GM13977 (cell line): ENCODE results near the gene ERCC2.

ENCODE experiments used
- DNase-seq: peaks from one replicate; pipeline ENCODE4 v3.0.0; 2012; ENCODE audit warnings: low spot score
- in situ Hi-C: fragments of 300-500 bp; cut with MboI; formaldehyde crosslinking; loops from one replicate; pipeline ENCODE4 v1.12.0; 2022; ENCODE audit warnings: low sequenced_read_pairs, low pct_unique_long_range_greater_than_20kb, mixed read lengths, inconsistent platforms; ENCODE audit not compliant: unreplicated experiment
- TF ChIP-seq, protein P1 (sequence below): IDR thresholded peaks from 2 replicates; pipeline ENCODE4 v1.5.1; 2012; ENCODE audit warnings: mild to moderate bottlenecking, control low read depth; ENCODE audit not compliant: insufficient read depth; ENCODE audit errors: extremely low read depth, missing control alignments

The ERCC2 gene

DNA sequence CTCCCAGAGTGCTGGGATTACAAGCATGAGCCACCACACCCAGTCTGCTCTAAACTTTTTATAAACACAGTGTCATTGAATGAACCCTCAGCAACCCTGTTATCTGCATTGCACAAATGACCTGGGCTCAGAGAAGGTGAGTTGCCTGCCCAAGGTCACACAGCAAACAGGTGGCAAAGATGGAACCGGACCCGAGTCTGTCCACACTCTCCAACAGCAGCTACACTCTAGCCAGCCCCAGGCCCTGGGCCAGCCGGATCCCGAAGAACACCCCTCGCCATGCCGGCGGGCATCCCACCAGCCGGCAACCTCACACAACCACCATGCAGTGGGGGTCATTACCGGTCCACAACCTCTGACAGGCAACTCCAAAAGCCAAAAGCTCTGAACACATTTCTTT is 14.5 kb downstream of the ERCC2 start:
- no peak for DNase-seq
- TF ChIP-seq, protein P1, sequence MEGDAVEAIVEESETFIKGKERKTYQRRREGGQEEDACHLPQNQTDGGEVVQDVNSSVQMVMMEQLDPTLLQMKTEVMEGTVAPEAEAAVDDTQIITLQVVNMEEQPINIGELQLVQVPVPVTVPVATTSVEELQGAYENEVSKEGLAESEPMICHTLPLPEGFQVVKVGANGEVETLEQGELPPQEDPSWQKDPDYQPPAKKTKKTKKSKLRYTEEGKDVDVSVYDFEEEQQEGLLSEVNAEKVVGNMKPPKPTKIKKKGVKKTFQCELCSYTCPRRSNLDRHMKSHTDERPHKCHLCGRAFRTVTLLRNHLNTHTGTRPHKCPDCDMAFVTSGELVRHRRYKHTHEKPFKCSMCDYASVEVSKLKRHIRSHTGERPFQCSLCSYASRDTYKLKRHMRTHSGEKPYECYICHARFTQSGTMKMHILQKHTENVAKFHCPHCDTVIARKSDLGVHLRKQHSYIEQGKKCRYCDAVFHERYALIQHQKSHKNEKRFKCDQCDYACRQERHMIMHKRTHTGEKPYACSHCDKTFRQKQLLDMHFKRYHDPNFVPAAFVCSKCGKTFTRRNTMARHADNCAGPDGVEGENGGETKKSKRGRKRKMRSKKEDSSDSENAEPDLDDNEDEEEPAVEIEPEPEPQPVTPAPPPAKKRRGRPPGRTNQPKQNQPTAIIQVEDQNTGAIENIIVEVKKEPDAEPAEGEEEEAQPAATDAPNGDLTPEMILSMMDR, result no peak
- in situ Hi-C loops, result no loop called here

DNA sequence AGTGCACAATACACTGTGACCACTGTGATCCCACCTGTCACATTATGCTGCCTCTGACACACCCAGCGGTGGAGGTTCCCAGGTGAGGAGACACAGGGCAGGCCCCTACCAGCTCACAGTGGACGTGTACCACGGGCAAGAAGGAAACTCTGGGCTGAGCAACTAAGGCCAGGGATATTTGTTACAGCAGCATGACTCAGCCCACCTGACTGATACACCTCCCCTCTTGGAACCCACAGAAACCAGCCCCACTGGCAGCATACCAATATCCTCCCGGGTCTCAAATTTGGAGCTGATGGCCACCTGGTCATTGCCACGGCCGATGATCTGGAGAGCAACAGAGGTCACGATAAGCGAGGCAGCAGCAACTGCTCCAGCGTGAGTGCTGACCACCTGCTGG is 15.0 kb downstream of the ERCC2 start:
- in situ Hi-C loops, result no loop called here
- no peak for DNase-seq
- TF ChIP-seq, protein P1, result no peak

DNA sequence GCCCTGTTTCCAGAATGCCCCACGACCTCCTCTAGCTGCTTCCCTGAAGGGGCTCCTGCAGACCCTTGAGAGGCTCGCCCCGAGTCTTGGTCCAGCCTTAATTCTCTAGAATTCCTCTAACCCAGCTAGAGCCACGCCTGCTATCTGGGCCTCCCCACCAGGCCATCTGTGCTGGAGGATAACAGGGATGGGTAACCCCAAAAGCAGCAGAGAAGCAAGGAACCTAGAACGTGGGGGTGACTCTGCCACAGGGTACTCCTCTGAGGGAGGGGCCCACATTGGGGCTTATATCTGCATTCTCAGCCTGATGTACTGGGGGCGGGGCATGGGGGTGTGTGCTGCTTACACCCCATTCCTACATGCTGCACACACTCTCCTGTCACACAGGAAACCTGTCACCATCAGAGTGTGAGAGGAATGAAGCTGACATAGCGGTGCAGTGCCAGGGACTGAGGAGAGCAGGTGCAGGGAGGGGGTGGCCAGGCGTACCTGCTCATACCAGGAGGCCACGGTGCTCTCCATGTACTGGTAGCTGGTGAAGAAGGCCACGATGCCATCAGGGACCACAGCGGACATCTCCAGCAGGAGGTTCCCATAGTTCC is 16.0 kb downstream of the ERCC2 start:
- in situ Hi-C loops, result no loop called here
- TF ChIP-seq, protein P1, result no peak
- DNase-seq, result no peak

DNA sequence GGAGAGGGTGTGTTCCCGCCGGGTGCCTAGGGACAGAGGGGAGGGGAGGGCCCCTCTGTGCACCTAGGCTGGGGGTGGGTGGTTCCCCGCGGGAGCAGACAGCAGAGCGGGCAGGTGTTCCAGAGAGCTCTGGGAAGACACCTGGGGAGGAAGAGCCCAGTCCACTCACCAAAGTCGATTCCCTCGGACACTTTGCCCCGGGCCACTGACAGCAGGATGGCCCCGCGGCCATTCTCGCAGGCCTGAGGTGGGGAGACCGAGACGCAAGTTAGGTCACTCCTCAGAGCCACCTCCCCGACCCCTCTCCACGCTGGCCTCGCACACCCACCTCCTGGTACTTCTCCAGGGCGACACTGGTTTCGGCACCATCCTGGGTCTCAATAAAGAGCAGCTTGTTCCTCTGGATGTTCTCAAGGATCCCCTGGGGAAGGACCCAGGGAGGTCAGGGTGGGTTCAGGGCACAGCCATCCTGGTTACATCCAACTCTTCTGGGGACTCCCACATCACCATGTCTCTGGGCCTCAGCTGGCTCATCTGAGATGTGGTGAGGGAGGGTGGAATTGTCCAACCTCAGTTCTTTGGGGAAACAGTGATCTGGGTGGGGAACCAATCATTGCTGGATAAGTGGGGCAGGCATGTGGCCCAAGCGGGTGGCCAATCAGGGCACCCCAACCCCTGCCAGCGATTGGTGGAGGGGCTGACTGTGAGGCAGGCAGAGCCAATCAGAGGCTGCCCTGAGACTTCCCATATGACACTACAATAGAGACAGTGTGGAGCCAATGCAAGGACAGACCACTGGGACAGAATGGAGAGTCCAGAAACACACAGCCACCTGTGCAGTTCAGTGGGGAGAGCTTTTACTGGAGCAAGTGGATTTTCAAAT is 17.2 kb downstream of the ERCC2 start:
- TF ChIP-seq, protein P1, result no peak
- in situ Hi-C loops, result no loop called here

DNA sequence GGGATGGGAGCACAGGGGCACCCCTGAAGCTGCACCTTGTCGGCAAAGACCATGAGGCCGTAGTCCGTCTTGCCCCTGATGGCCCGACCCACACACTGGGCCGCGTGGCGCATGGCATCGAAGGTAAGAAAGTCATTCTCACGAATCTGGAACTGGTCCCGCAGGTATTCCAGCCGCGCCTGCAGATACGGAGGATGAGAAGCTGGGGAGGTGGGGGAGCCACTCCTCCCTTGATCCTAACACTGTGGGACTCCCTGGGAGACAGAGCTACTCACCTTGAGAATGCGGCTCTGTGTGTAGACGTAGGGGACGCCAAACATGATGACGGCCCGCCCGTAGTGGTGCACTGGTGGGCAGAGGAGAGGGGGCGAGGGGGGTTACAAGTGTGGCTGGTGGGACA is 17.9 kb downstream of the ERCC2 start:
- DNase-seq, result no peak
- in situ Hi-C loops, result no loop called here
- TF ChIP-seq, protein P1, result no peak

More for the DNA sequence above, 17.2 kb downstream of the ERCC2 start:
- DNase-seq, result no peak

DNA sequence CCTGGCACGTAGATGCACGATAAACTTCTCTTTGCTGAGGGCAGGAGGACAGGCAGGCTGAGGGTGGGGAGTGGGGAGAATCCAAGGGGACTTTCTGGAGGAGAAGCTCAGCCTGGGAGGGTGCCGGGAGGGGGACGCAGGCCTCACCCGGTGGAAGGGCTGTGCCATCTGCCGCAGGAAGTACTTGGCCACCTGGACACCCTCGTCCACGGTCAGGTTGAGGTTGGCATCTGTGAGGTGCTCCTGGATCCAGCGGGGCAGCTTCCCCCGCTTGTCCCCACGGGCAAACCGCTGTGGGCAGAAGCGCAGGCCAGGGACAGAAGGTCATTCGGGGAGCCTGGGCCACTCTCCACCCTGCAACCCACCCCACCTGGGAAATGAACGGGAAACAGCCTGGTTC is 18.3 kb downstream of the ERCC2 start:
- TF ChIP-seq, protein P1, result no peak
- in situ Hi-C loops, result no loop called here
- no peak for DNase-seq
